ENCODE results near the gene ATXN1.

ATXN1 gene

GRCh38 chr6:16487996-16488674 is 273.1 kb downstream of the ATXN1 start:
- TF ChIP-seq CTCF (IDR thresholded peaks at IDR 0.05; ENCODE audit: control extremely low read depth, extremely low read depth, low read depth, missing control alignments) = no peak
- CTCF ChIA-PET = interaction anchor here (1.3 to 11.8 kb wide), 4 partner anchors 8 to 275 kb away, joined by 3 to 106 read pairs (median 4); no protein-coding TSS in a partner anchor
- POLR2A ChIA-PET = no interaction called here
- no peak for DNase-seq (ENCODE audit: extremely low spot score)

GRCh38 chr6:16486661-16487060 is 274.6 kb downstream of the ATXN1 start:
- no peak for DNase-seq (ENCODE audit: extremely low spot score)
- CTCF ChIA-PET = interaction anchor here (0.7 to 11.8 kb wide), 4 partner anchors 9 to 277 kb away, joined by 3 to 106 read pairs (median 4); no protein-coding TSS in a partner anchor
- TF ChIP-seq CTCF (IDR thresholded peaks at IDR 0.05; ENCODE audit: control extremely low read depth, extremely low read depth, low read depth, missing control alignments) = no peak
- POLR2A ChIA-PET = no interaction called here

- CTCF ChIA-PET = interaction anchor here (1.3 to 2.3 kb wide), 4 partner anchors 19 to 280 kb away, joined by 3 to 7 read pairs (median 6); no protein-coding TSS in a partner anchor
- POLR2A ChIA-PET = no interaction called here
- no peak for DNase-seq (ENCODE audit: extremely low spot score)
- TF ChIP-seq CTCF (IDR thresholded peaks at IDR 0.05; ENCODE audit: control extremely low read depth, extremely low read depth, low read depth, missing control alignments) = no peak
Observed at GRCh38 chr6:16483315-16483875, 277.9 kb downstream of the ATXN1 start.

- TF ChIP-seq CTCF (IDR thresholded peaks at IDR 0.05; ENCODE audit: control extremely low read depth, extremely low read depth, low read depth, missing control alignments) = no peak
- CTCF ChIA-PET = interaction anchor here (1.0 to 3.4 kb wide), 2 partner anchors 13 to 28 kb away, joined by 3 to 10 read pairs; no protein-coding TSS in a partner anchor
- POLR2A ChIA-PET = no interaction called here
- no peak for DNase-seq (ENCODE audit: extremely low spot score)
Observed at GRCh38 chr6:16482702-16483314, 278.5 kb downstream of the ATXN1 start.

GRCh38 chr6:16481697-16482399 is 279.4 kb downstream of the ATXN1 start:
- no peak for TF ChIP-seq CTCF (IDR thresholded peaks at IDR 0.05; ENCODE audit: control extremely low read depth, extremely low read depth, low read depth, missing control alignments)
- CTCF ChIA-PET = interaction anchor here (1.0 to 3.4 kb wide), 5 partner anchors 10 to 150 kb away, joined by 3 to 10 read pairs (median 4); no protein-coding TSS in a partner anchor
- POLR2A ChIA-PET = no interaction called here
- no peak for DNase-seq (ENCODE audit: extremely low spot score)

All from GM10248 (cell line).